WTC11 (cell line): ENCODE data around the gene PIK3C2G. TPM values are rescaled to one million over a fixed set of nuclear protein-coding genes. Genes with fewer than 3 reads are reported as not detected.

ENCODE experiments used
- ATAC-seq: fragments of 200-7000 bp; cut with Tn5 transposase; 2 replicates; pipeline ENCODE4 v1.10.0; 2021; ENCODE audit warnings: mild to moderate bottlenecking, moderate library complexity
- CTCF ChIA-PET: fragments of 300-600 bp; sonication (Branson Sonifier 250); formaldehyde crosslinking; loops from one replicate; lab custom pipeline; 2021; ENCODE audit warnings: antibody characterized with exemption; lab: Charles Lee
- POLR2A ChIA-PET: fragments of 350-600 bp; sonication (Branson Sonifier 250); formaldehyde crosslinking; loops from one replicate; lab custom pipeline; 2021; ENCODE audit warnings: antibody characterized with exemption; lab: Charles Lee
- DNase-seq: peaks from one replicate; pipeline ENCODE4 v3.0.0; 2021; ENCODE audit warnings: low spot score
- H3K27ac Mint-ChIP-seq: 2 replicates; pipeline ENCODE4 v1.8.0; 2021; ENCODE audit warnings: mixed read lengths
- H3K27me3 Mint-ChIP-seq: 2 replicates; pipeline ENCODE4 v1.8.0; 2021; ENCODE audit warnings: low read depth, mild to moderate bottlenecking, moderate library complexity, mixed read lengths
- H3K36me3 Mint-ChIP-seq: 2 replicates; pipeline ENCODE4 v1.8.0; 2021; ENCODE audit warnings: mixed read lengths
- H3K4me1 Mint-ChIP-seq: 2 replicates; pipeline ENCODE4 v1.8.0; 2022; ENCODE audit warnings: mixed read lengths
- H3K4me3 Mint-ChIP-seq: 2 replicates; pipeline ENCODE4 v1.8.0; 2021; ENCODE audit warnings: mild to moderate bottlenecking, moderate library complexity, mixed read lengths
- H3K9me3 Mint-ChIP-seq: 2 replicates; pipeline ENCODE4 v1.8.0; 2021; ENCODE audit warnings: mixed read lengths
- ARID4B ChIP-seq: sonication (generic); formaldehyde crosslinking; IDR thresholded peaks from 2 replicates; pipeline ENCODE4 v1.8.0; 2023; ENCODE audit warnings: missing genetic modification reagents, mild to moderate bottlenecking, borderline replicate concordance
- ETV6 ChIP-seq: sonication (generic); formaldehyde crosslinking; IDR thresholded peaks from 2 replicates; pipeline ENCODE4 v1.8.1; 2022; ENCODE audit warnings: mild to moderate bottlenecking, missing genetic modification reagents
- FOXJ3 ChIP-seq: sonication (generic); formaldehyde crosslinking; IDR thresholded peaks from 2 replicates; pipeline ENCODE4 v1.9.0; 2021; ENCODE audit warnings: missing genetic modification reagents, mild to moderate bottlenecking, borderline replicate concordance
- FOXP1 ChIP-seq: sonication (generic); formaldehyde crosslinking; IDR thresholded peaks from 2 replicates; pipeline ENCODE4 v1.8.0; 2022; ENCODE audit warnings: missing genetic modification reagents, mild to moderate bottlenecking, moderate library complexity, borderline replicate concordance
- GRHL2 ChIP-seq: fragments of 250-450 bp; sonication (Bioruptor Pico); IDR thresholded peaks from 2 replicates; pipeline ENCODE4 v1.8.0; 2022; ENCODE audit warnings: mild to moderate bottlenecking, moderate library complexity; ENCODE audit not compliant: insufficient replicate concordance, severe bottlenecking
- KAT7 ChIP-seq: sonication (generic); formaldehyde crosslinking; IDR thresholded peaks from 2 replicates; pipeline ENCODE4 v1.8.1; 2023; ENCODE audit warnings: missing genetic modification reagents, mild to moderate bottlenecking, borderline replicate concordance
- NR2C2 ChIP-seq: sonication (generic); formaldehyde crosslinking; IDR thresholded peaks from 2 replicates; pipeline ENCODE4 v1.8.0; 2022; ENCODE audit warnings: mild to moderate bottlenecking, missing genetic modification reagents
- PRRX2 ChIP-seq: fragments of 250-450 bp; sonication (Bioruptor Pico); IDR thresholded peaks from 2 replicates; pipeline ENCODE4 v1.8.0; 2021; ENCODE audit warnings: mild to moderate bottlenecking
- RELA ChIP-seq: sonication (generic); formaldehyde crosslinking; IDR thresholded peaks from 2 replicates; pipeline ENCODE4 v1.8.1; 2022; ENCODE audit warnings: missing genetic modification reagents, mild to moderate bottlenecking, borderline replicate concordance
- SMAD3 ChIP-seq: sonication (generic); formaldehyde crosslinking; IDR thresholded peaks from 2 replicates; pipeline ENCODE4 v1.8.0; 2022; ENCODE audit warnings: missing genetic modification reagents, mild to moderate bottlenecking, borderline replicate concordance
- SMAD4 ChIP-seq: sonication (generic); formaldehyde crosslinking; IDR thresholded peaks from 2 replicates; pipeline ENCODE4 v1.8.0; 2022; ENCODE audit warnings: mild to moderate bottlenecking, missing genetic modification reagents
- USF2 ChIP-seq: sonication (generic); formaldehyde crosslinking; IDR thresholded peaks from 2 replicates; pipeline ENCODE4 v1.8.1; 2023; ENCODE audit warnings: mild to moderate bottlenecking, missing genetic modification reagents, moderate library complexity
- ZNF219 ChIP-seq: sonication (generic); formaldehyde crosslinking; IDR thresholded peaks from 2 replicates; pipeline ENCODE4 v1.8.0; 2023; ENCODE audit warnings: missing genetic modification reagents, mild to moderate bottlenecking, borderline replicate concordance
- ZSCAN18 ChIP-seq: fragments of 250-450 bp; sonication (Bioruptor Pico); IDR thresholded peaks from 2 replicates; pipeline ENCODE4 v2.1.2; 2022; ENCODE audit warnings: mild to moderate bottlenecking, moderate library complexity
- total RNA-seq: library from RNA; stranded (reverse); gene quantifications from 3 replicates; pipeline ENCODE4 v1.2.3, GENCODE V29; 2021
- TF ChIP-seq, protein P1 (sequence below): sonication (generic); formaldehyde crosslinking; IDR thresholded peaks from 2 replicates; pipeline ENCODE4 v1.8.0; 2022; ENCODE audit warnings: missing genetic modification reagents

Gene PIK3C2G
- total RNA-seq, 1 experiment from 2014 or later, result not detected

- ATAC-seq, result no peak
- Mint-ChIP-seq H3K9me3 (no peaks in the 10 kb centered on the region), H3K27ac (no peak overlapping the region), H3K4me1 (peaks cover 6% of the 10 kb centered on the region; the same call in 1 of the 2 replicates), H3K27me3 (no peaks in the 10 kb centered on the region), H3K4me3 (no peak overlapping the region), H3K36me3 (no peaks in the 10 kb centered on the region)
- no peak for DNase-seq
- ChIA-PET CTCF (no interaction called here), POLR2A (no interaction called here)
- no peak for TF ChIP-seq ZNF219 (CRISPR knock-in tag)
- TF ChIP-seq, protein P1, sequence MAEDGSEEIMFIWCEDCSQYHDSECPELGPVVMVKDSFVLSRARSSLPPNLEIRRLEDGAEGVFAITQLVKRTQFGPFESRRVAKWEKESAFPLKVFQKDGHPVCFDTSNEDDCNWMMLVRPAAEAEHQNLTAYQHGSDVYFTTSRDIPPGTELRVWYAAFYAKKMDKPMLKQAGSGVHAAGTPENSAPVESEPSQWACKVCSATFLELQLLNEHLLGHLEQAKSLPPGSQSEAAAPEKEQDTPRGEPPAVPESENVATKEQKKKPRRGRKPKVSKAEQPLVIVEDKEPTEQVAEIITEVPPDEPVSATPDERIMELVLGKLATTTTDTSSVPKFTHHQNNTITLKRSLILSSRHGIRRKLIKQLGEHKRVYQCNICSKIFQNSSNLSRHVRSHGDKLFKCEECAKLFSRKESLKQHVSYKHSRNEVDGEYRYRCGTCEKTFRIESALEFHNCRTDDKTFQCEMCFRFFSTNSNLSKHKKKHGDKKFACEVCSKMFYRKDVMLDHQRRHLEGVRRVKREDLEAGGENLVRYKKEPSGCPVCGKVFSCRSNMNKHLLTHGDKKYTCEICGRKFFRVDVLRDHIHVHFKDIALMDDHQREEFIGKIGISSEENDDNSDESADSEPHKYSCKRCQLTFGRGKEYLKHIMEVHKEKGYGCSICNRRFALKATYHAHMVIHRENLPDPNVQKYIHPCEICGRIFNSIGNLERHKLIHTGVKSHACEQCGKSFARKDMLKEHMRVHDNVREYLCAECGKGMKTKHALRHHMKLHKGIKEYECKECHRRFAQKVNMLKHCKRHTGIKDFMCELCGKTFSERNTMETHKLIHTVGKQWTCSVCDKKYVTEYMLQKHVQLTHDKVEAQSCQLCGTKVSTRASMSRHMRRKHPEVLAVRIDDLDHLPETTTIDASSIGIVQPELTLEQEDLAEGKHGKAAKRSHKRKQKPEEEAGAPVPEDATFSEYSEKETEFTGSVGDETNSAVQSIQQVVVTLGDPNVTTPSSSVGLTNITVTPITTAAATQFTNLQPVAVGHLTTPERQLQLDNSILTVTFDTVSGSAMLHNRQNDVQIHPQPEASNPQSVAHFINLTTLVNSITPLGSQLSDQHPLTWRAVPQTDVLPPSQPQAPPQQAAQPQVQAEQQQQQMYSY (CRISPR knock-in tag), result no peak
- TF ChIP-seq USF2 (CRISPR knock-in tag), result no peak
- TF ChIP-seq RELA (CRISPR knock-in tag), result no peak
- no peak for TF ChIP-seq ARID4B (CRISPR knock-in tag)
- no peak for TF ChIP-seq SMAD4 (CRISPR knock-in tag)
- no peak for TF ChIP-seq FOXP1 (CRISPR knock-in tag)
- no peak for TF ChIP-seq PRRX2 (CRISPR knock-in tag)
- TF ChIP-seq ETV6 (CRISPR knock-in tag), result no peak
- no peak for TF ChIP-seq FOXJ3 (CRISPR knock-in tag)
Observed at GRCh38 chr12:18644564-18644963, 383.2 kb downstream of the PIK3C2G start.

- CTCF ChIA-PET, result no interaction called here
- H3K27me3 Mint-ChIP-seq, result no peaks in the 10 kb centered on the region
Observed at GRCh38 chr12:18646286-18646890, 385.1 kb downstream of the PIK3C2G start.

More at GRCh38 chr12:18646286-18646890, 385.1 kb downstream of the PIK3C2G start:
- H3K4me3 Mint-ChIP-seq, result no peak overlapping the region
- no peak overlapping the region for H3K27ac Mint-ChIP-seq
- TF ChIP-seq ZNF219 (CRISPR knock-in tag) (no peak), SMAD3 (CRISPR knock-in tag) (no peak), USF2 (CRISPR knock-in tag) (no peak), KAT7 (CRISPR knock-in tag) (no peak), NR2C2 (no peak), ZSCAN18 (CRISPR knock-in tag) (no peak), GRHL2 (CRISPR knock-in tag) (no peak)
- POLR2A ChIA-PET, result no interaction called here
- ATAC-seq (no peak), DNase-seq (no peak)
- no peaks in the 10 kb centered on the region for H3K9me3 Mint-ChIP-seq
- no peaks in the 10 kb centered on the region for H3K36me3 Mint-ChIP-seq
- H3K4me1 Mint-ChIP-seq, result peaks cover 2% of the 10 kb centered on the region; the same call in 1 of the 2 replicates
